ENCODE measurements around the gene RAD1. TPM values are rescaled to one million over a fixed set of nuclear protein-coding genes. Genes with fewer than 3 reads are reported as not detected.

Gene RAD1
- total RNA-seq, 6 donors from 2014 or later, result 12.2 to 39.1 (median 28.8) TPM

DNA sequence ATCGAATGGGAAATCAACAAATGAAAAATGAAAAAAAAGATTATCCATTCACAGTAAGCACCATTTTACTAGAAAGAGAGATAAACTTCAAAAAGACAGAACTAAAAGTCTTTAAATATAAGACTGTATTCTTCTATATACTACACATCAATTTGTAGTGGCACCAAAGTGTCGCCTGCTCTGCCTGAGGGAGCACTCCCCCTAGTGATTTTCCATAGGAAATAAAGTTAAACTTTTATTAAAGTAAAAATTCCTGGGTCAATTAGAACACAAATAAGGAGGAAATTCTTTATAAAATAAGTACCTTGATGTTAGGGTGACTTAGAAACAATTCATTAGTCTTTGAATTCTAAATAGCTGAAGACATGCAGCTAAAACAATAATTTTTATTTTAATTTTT lies 9.7 kb downstream of the RAD1 start:
- Histone ChIP-seq H3K36me3 (peaks cover 0 to 43% (median 8%) of the 10 kb centered on the region in 4 donors), H3K27ac (no peak overlapping the region), H3K9me3 (no peaks in the 10 kb centered on the region), H3K4me1 (no peaks in the 10 kb centered on the region), H3K27me3 (no peaks in the 10 kb centered on the region), H3K4me3 (no peak overlapping the region)
- ATAC-seq (ENCODE audit: low FRiP score in 2 of 2) (no peak), DNase-seq (no peak)
- TF ChIP-seq CTCF (IDR thresholded peaks at IDR 0.05) (no peak), EP300 (IDR thresholded peaks at IDR 0.05) (no peak), POLR2A (IDR thresholded peaks at IDR 0.05) (no peak), POLR2AphosphoS5 (IDR thresholded peaks at IDR 0.05) (no peak)
- 87 to 88% methylated on average over 2 of the region's 2 CpGs for WGBS, 2 donors

GRCh38 chr5:34903260-34903659 lies 12.0 kb downstream of the RAD1 start:
- H3K36me3 ChIP-seq, result peaks cover 0 to 21% (median 0%) of the 10 kb centered on the region in 4 donors
- H3K27ac ChIP-seq, result no peak overlapping the region
- no peak overlapping the region for H3K4me3 ChIP-seq
- H3K9me3 ChIP-seq, result no peaks in the 10 kb centered on the region
- TF ChIP-seq CTCF (IDR thresholded peaks at IDR 0.05), result no peak
- no peak for TF ChIP-seq POLR2A (IDR thresholded peaks at IDR 0.05)
- no peak for TF ChIP-seq EP300 (IDR thresholded peaks at IDR 0.05)
- no peak for TF ChIP-seq POLR2AphosphoS5 (IDR thresholded peaks at IDR 0.05)
- no peak for ATAC-seq (ENCODE audit: low FRiP score in 2 of 2)
- 31 to 85% methylated on average over 1 of the region's 1 CpG for WGBS, 2 donors
- no peaks in the 10 kb centered on the region for H3K4me1 ChIP-seq
- H3K27me3 ChIP-seq, result no peaks in the 10 kb centered on the region
- DNase-seq, result no peak

DNA sequence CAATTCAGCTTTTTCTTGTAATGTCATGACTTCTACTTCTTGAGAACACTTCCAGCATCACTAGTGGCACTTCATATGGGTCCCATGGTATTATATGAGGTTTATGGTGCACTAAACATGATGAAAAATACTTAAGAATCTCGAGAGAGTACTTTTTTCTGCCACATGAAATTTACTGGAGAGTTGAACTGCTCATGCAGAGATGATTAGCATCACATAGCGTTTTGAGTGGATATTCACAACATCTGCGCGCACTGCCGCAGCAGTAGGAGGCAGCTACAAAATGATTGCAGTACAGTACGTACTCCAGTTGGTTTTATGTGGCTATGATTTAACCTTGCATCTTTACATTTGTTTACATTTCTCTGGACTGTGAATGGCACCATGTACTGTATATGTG lies 14.7 kb downstream of the RAD1 start:
- no peaks in the 10 kb centered on the region for H3K9me3 ChIP-seq
- H3K27me3 ChIP-seq, result no peaks in the 10 kb centered on the region
- H3K27ac ChIP-seq, result no peak overlapping the region
- H3K4me1 ChIP-seq, result no peaks in the 10 kb centered on the region
- DNase-seq (no peak), ATAC-seq (ENCODE audit: low FRiP score in 2 of 2) (no peak)
- H3K36me3 ChIP-seq, result peaks cover 0 to 13% (median 0%) of the 10 kb centered on the region in 4 donors
- TF ChIP-seq POLR2AphosphoS5 (IDR thresholded peaks at IDR 0.05) (no peak), EP300 (IDR thresholded peaks at IDR 0.05) (no peak), CTCF (IDR thresholded peaks at IDR 0.05) (no peak), POLR2A (IDR thresholded peaks at IDR 0.05) (no peak)
- 91 to 94% methylated on average over 6 of the region's 6 CpGs for WGBS, 2 donors
- H3K4me3 ChIP-seq, result no peak overlapping the region

GRCh38 chr5:34899066-34899465 lies 16.2 kb downstream of the RAD1 start:
- ATAC-seq (ENCODE audit: low FRiP score in 2 of 2), result no peak
- Histone ChIP-seq H3K36me3 (no peaks in the 10 kb centered on the region), H3K9me3 (no peaks in the 10 kb centered on the region), H3K4me3 (no peak overlapping the region), H3K4me1 (no peaks in the 10 kb centered on the region), H3K27me3 (no peaks in the 10 kb centered on the region), H3K27ac (no peak overlapping the region)
- DNase-seq, result no peak
- 93 to 98% methylated on average over 2 of the region's 2 CpGs for WGBS, 2 donors
- no peak for TF ChIP-seq CTCF (IDR thresholded peaks at IDR 0.05)
- TF ChIP-seq POLR2AphosphoS5 (IDR thresholded peaks at IDR 0.05), result no peak
- no peak for TF ChIP-seq POLR2A (IDR thresholded peaks at IDR 0.05)
- TF ChIP-seq EP300 (IDR thresholded peaks at IDR 0.05), result no peak

DNA sequence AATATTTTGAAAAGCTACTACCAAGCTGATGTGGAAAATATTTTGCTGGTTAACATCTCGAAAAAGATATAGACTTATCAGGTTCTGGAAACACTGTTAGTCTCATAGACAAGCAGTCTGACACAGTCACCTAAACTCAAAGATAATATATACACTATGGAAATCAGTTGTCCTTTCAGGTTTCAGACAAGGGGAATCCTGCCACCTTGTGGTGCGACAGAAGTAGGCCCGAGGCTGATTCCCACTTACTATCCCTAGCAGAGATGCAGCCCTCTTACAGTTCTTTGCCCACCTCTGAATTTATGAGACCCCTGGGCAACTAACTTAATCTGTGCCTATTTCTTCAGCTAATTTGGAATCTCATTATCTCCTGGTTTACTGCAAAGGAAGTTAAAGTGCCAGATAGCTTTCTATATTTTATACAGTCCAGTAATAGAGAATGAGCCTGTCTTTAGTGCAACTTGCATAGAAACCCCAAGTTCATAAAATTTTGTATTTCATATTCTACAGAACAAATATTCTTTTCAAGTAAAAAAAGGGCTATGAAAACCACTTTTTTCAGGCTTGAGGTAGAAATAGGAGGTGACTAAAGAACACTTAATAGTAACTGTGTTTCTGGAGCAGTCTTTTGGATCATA lies 16.9 kb downstream of the RAD1 start:
- WGBS, 2 donors, result 0 to 5% methylated on average over 3 of the region's 3 CpGs
- TF ChIP-seq POLR2A (IDR thresholded peaks at IDR 0.05) (no peak), CTCF (IDR thresholded peaks at IDR 0.05) (peak; percentile 63 to 78 (median 68))
- peak in 1 of 2 donors; percentile 55 for DNase-seq

More for the DNA sequence above, 16.9 kb downstream of the RAD1 start:
- no peaks in the 10 kb centered on the region for H3K9me3 ChIP-seq
- H3K4me1 ChIP-seq, result no peaks in the 10 kb centered on the region
- no peaks in the 10 kb centered on the region for H3K36me3 ChIP-seq
- no peak overlapping the region for H3K4me3 ChIP-seq
- H3K27me3 ChIP-seq, result no peaks in the 10 kb centered on the region
- no peak overlapping the region for H3K27ac ChIP-seq
- peak; percentile 68 to 79 for ATAC-seq (ENCODE audit: low FRiP score in 2 of 2)

All from upper lobe of left lung (tissue), 6 donors.